ENCODE data around the gene ICAM5. TPM values are rescaled to one million over a fixed set of nuclear protein-coding genes. Genes with fewer than 3 reads are reported as not detected.

The ICAM5 gene
- total and polyA plus RNA-seq, 8 donors = 0.08 to 0.30 (median 0.21) TPM; not detected in 1

DNA sequence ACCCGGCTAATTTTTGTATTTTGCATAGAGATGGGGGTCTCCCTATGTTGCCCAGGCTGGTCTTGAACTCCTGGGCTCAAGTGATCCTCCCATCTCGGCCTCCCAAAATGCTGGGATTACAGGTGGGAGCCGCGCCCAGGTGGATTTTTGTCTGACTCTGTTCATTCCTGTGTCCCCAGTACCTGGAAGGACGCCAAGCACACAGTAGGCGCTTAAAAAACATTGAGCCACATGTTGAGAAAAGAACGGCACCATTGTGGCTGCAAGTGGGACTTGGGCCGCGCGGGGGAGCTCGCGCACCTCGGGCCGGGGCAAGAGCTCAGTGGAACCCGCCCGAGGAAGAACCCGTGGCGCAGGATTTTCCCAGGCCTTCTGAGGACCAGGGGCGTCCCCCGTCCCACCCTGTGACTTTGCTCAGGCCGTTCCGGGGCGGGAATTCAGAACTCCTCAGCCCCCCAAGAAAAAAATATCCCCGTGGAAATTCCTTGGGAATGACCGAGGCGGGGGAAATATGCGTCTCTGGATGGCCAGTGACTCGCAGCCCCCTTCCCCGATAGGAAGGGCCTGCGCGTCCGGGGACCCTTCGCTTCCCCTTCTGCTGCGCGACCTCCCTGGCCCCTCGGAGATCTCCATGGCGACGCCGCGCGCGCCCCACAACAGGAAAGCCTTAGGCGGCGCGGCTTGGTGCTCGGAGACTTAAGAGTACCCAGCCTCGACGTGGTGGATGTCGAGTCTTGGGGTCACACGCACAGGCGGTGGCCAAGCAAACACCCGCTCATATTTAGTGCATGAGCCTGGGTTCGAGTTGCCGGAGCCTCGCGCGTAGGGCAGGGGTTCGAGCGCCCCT, 20.2 kb upstream of the ICAM5 start:
- peak overlapping the region in 3 of 4 donors; percentile 31 to 86 (median 83) for H3K27ac ChIP-seq
- intact Hi-C loops (cut with DNase I) = loop anchor here (2.0 to 10.0 kb wide), 3 partner anchors 118 to 125 kb away; no protein-coding TSS in a partner anchor
- FAIRE-seq = no peak
- H3K4me3 ChIP-seq = peak overlapping the region in 3 of 4 donors; percentile 14 to 52 (median 33)
- peak; percentile 66 to 95 (median 81) for DNase-seq
- WGBS, 2 donors = 4 to 6% methylated on average over 59 of the region's 59 CpGs
- no peaks in the 10 kb centered on the region for H3K36me3 ChIP-seq
- TF ChIP-seq, protein P1, sequence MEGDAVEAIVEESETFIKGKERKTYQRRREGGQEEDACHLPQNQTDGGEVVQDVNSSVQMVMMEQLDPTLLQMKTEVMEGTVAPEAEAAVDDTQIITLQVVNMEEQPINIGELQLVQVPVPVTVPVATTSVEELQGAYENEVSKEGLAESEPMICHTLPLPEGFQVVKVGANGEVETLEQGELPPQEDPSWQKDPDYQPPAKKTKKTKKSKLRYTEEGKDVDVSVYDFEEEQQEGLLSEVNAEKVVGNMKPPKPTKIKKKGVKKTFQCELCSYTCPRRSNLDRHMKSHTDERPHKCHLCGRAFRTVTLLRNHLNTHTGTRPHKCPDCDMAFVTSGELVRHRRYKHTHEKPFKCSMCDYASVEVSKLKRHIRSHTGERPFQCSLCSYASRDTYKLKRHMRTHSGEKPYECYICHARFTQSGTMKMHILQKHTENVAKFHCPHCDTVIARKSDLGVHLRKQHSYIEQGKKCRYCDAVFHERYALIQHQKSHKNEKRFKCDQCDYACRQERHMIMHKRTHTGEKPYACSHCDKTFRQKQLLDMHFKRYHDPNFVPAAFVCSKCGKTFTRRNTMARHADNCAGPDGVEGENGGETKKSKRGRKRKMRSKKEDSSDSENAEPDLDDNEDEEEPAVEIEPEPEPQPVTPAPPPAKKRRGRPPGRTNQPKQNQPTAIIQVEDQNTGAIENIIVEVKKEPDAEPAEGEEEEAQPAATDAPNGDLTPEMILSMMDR (IDR thresholded peaks at IDR 0.05) = peak; percentile 75 to 91 (median 82)
- H3K9me3 ChIP-seq = no peaks in the 10 kb centered on the region
- peak; percentile 82 to 87 (median 85) for ATAC-seq
- peaks cover 0 to 10% (median 6%) of the 10 kb centered on the region in 3 donors for H3K4me1 ChIP-seq
- H3K27me3 ChIP-seq = no peaks in the 10 kb centered on the region

DNA sequence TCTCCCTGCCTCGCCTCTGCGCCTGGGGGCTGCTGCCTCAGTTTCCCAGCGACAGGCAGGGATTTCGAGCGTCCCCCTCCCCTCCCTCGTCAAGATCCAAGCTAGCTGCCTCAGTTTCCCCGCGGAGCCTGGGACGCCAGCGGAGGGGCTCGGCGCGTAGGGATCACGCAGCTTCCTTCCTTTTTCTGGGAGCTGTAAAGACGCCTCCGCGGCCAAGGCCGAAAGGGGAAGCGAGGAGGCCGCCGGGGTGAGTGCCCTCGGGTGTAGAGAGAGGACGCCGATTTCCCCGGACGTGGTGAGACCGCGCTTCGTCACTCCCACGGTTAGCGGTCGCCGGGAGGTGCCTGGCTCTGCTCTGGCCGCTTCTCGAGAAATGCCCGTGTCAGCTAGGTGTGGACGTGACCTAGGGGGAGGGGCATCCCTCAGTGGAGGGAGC, 19.6 kb upstream of the ICAM5 start:
- no peaks in the 10 kb centered on the region for H3K27me3 ChIP-seq
- DNase-seq (peak in 4 of 6 donors; percentile 39 to 77 (median 72)), ATAC-seq (peak; percentile 57 to 73 (median 62)), FAIRE-seq (no peak)
- TF ChIP-seq, protein P1 (IDR thresholded peaks at IDR 0.05) = no peak
- intact Hi-C loops (cut with DNase I) = loop anchor here in 2 of 3 donors (5.0 to 10.0 kb wide), 2 partner anchors 117 to 125 kb away; no protein-coding TSS in a partner anchor
- peaks cover 0 to 10% (median 6%) of the 10 kb centered on the region in 3 donors for H3K4me1 ChIP-seq
- H3K4me3 ChIP-seq = peak overlapping the region; percentile 4 to 52 (median 24)
- H3K36me3 ChIP-seq = no peaks in the 10 kb centered on the region
- H3K9me3 ChIP-seq = no peaks in the 10 kb centered on the region
- peak overlapping the region; percentile 31 to 86 (median 57) for H3K27ac ChIP-seq
- WGBS, 2 donors = 5% methylated on average over 32 to 37 of the region's 37 CpGs

DNA sequence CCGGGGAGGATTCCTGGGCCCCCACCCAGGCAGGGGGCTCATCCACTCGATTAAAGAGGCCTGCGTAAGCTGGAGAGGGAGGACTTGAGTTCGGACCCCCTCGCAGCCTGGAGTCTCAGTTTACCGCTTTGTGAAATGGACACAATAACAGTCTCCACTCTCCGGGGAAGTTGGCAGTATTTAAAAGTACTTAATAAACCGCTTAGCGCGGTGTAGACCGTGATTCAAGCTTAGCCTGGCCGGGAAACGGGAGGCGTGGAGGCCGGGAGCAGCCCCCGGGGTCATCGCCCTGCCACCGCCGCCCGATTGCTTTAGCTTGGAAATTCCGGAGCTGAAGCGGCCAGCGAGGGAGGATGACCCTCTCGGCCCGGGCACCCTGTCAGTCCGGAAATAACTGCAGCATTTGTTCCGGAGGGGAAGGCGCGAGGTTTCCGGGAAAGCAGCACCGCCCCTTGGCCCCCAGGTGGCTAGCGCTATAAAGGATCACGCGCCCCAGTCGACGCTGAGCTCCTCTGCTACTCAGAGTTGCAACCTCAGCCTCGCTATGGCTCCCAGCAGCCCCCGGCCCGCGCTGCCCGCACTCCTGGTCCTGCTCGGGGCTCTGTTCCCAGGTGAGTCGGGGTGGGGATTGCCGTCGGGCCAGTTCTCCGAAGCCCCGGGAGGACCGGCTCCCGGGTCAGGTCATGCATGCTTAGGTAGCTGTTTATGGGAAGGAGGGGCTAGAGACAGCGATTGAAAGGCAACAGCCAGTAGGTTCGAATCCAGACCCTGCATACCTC, 18.9 kb upstream of the ICAM5 start, which contains the start of gene ICAM1:
TSS of gene ICAM1 (plus strand) at position 505 of the 779 bp plus-strand sequence. CDS start at position 545, 40 bp downstream.
- intact Hi-C loops (cut with DNase I) = loop anchor here in 2 of 3 donors (5.0 to 10.0 kb wide), 2 partner anchors 116 to 124 kb away; no protein-coding TSS in a partner anchor
- FAIRE-seq = no peak
- peak; percentile 33 to 80 (median 69) for ATAC-seq
- Histone ChIP-seq H3K4me1 (peaks cover 0 to 10% (median 6%) of the 10 kb centered on the region in 3 donors), H3K9me3 (no peaks in the 10 kb centered on the region), H3K36me3 (no peaks in the 10 kb centered on the region), H3K27me3 (no peaks in the 10 kb centered on the region), H3K4me3 (peak within 1 kb of the TSS; percentile 4 to 52 (median 24)), H3K27ac (peak within 1 kb of the TSS; percentile 31 to 86 (median 57))
- DNase-seq = peak; percentile 55 to 82 (median 67)
- TF ChIP-seq, protein P1 (IDR thresholded peaks at IDR 0.05) = no peak
- 4 to 6% methylated on average over 49 to 51 of the region's 51 CpGs for WGBS, 2 donors

DNA sequence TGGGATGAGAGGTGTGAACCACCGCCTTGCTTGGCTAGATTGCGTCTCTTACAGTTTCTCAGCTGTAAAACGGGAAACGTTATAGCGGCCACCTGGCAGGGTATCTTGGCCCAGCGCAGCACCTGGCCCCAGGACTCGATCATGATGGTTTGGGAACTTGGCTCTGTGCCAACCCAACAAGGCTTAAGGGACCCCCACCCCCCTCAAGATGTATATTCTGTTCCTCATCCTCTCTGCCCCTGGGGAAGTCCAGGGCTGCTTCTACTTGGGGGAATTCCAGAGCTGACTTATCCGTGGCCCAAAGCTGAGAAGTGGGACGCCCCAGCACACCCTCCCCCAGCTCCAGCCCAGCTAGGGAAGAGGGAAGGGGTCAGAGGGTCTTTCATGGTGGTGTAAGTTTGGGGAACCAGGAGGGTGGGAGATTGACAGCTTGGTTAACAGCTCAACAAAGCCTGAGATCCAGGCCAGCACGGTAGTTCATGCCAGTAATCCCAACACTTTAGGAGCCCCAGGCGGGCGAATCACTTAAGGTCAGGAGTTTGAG, 18.1 kb upstream of the ICAM5 start:
- peaks cover 0 to 10% (median 6%) of the 10 kb centered on the region in 3 donors for H3K4me1 ChIP-seq
- no peaks in the 10 kb centered on the region for H3K9me3 ChIP-seq
- H3K27ac ChIP-seq = peak overlapping the region in 2 of 4 donors; percentile 83 to 86
- H3K27me3 ChIP-seq = no peaks in the 10 kb centered on the region
- no peak for FAIRE-seq
- intact Hi-C loops (cut with DNase I) = loop anchor here in 2 of 3 donors (5.0 to 10.0 kb wide), 2 partner anchors 116 to 123 kb away; no protein-coding TSS in a partner anchor
- DNase-seq = peak in 1 of 6 donors; percentile 40
- peak overlapping the region; percentile 4 to 52 (median 24) for H3K4me3 ChIP-seq
- H3K36me3 ChIP-seq = no peaks in the 10 kb centered on the region
- WGBS, 2 donors = 39% methylated on average over 12 of the region's 12 CpGs
- peak in 2 of 4 donors; percentile 4 to 32 for ATAC-seq
- TF ChIP-seq, protein P1 (IDR thresholded peaks at IDR 0.05) = no peak

All from pancreas (tissue), 10 donors.